Neural cell (in vitro differentiated cells): Measurements from ENCODE around the gene ZNF860. TPM values are rescaled to one million over a fixed set of nuclear protein-coding genes. Genes with fewer than 3 reads are reported as not detected.

Experiments
- H2AFZ ChIP-seq: fragments of 200-600, 300-800 bp; sonication (generic), shearing (Covaris generic); 2 replicates; pipeline ENCODE4 v1.6.0; 2014; ENCODE audit warnings: low read depth, mild to moderate bottlenecking, antibody characterized with exemption, low read length, moderate library complexity
- H3F3A ChIP-seq: fragments of 200-600 bp; shearing (Covaris generic); 2 replicates; pipeline ENCODE4 v1.6.1; 2016; ENCODE audit warnings: mild to moderate bottlenecking, moderate library complexity, mixed read lengths, antibody characterized with exemption, low read length; ENCODE audit not compliant: insufficient read depth, poor library complexity, severe bottlenecking
- H3K27ac ChIP-seq: fragments of 200-600, 300-800 bp; sonication (generic), shearing (Covaris generic); 2 replicates; pipeline ENCODE4 v1.5.1; 2014; ENCODE audit warnings: mild to moderate bottlenecking, low read length, moderate library complexity
- H3K27me3 ChIP-seq: fragments of 300-800, 200-600 bp; sonication (generic), shearing (Covaris generic); 2 replicates; pipeline ENCODE4 v1.6.0; 2014; ENCODE audit warnings: mild to moderate bottlenecking, low read depth, low read length, moderate library complexity; ENCODE audit not compliant: insufficient read depth
- H3K36me3 ChIP-seq: fragments of 300-800, 200-600 bp; sonication (generic), shearing (Covaris generic); 2 replicates; pipeline ENCODE4 v1.5.1; 2014; ENCODE audit warnings: mild to moderate bottlenecking, antibody characterized with exemption, low read length, moderate library complexity; ENCODE audit not compliant: insufficient read depth
- H3K4me2 ChIP-seq: fragments of 300-800, 200-600 bp; sonication (generic), shearing (Covaris generic); 2 replicates; pipeline ENCODE4 v1.6.0; 2014; ENCODE audit warnings: mild to moderate bottlenecking, low read length
- H3K4me3 ChIP-seq: fragments of 300-800, 200-600 bp; sonication (generic), shearing (Covaris generic); 2 replicates; pipeline ENCODE4 v1.5.1; 2014; ENCODE audit warnings: mild to moderate bottlenecking, low read length, moderate library complexity
- H3K79me2 ChIP-seq: fragments of 200-600 bp; shearing (Covaris generic); replicated peaks from 2 replicates; pipeline ENCODE4 v1.6.0; 2014; ENCODE audit warnings: mild to moderate bottlenecking, low read length, moderate library complexity; ENCODE audit not compliant: insufficient read depth
- H3K9ac ChIP-seq: fragments of 300-800, 200-600 bp; sonication (generic), shearing (Covaris generic); 2 replicates; pipeline ENCODE4 v1.6.1; 2016; ENCODE audit warnings: mild to moderate bottlenecking, low read length, mixed read lengths
- H3K9me2 ChIP-seq: fragments of 200-600 bp; shearing (Covaris generic); 2 replicates; pipeline ENCODE4 v1.6.1; 2016; ENCODE audit warnings: mild to moderate bottlenecking, low read length, mixed read lengths; ENCODE audit not compliant: insufficient read depth
- H3K9me3 ChIP-seq: fragments of 200-600, 300-800 bp; sonication (generic), shearing (Covaris generic); 2 replicates; pipeline ENCODE4 v1.6.1; 2016; ENCODE audit warnings: mild to moderate bottlenecking, mixed run types, low read length, moderate library complexity, mixed read lengths
- H4K20me1 ChIP-seq: fragments of 200-600 bp; shearing (Covaris generic); 2 replicates; pipeline ENCODE4 v1.6.1; 2016; ENCODE audit warnings: mild to moderate bottlenecking, mixed run types; ENCODE audit not compliant: insufficient read depth
- CTCF ChIP-seq: fragments of 450-650 bp; IDR thresholded peaks from 2 replicates; pipeline ENCODE4 v1.5.1; 2014; ENCODE audit warnings: antibody characterized with exemption, mild to moderate bottlenecking, moderate library complexity; ENCODE audit not compliant: poor library complexity, severe bottlenecking
- EP300 ChIP-seq: fragments of 450-650 bp; conservative IDR thresholded peaks from 2 replicates; pipeline ENCODE4 v1.6.1; 2014; ENCODE audit warnings: antibody characterized with exemption, mild to moderate bottlenecking, moderate library complexity; ENCODE audit not compliant: poor library complexity, severe bottlenecking
- EZH2 ChIP-seq: fragments of 200-600, 300-800 bp; shearing (Covaris generic), sonication (generic); IDR thresholded peaks from 2 replicates; pipeline ENCODE4 v1.6.1; 2014; ENCODE audit warnings: antibody characterized with exemption, low read length, borderline replicate concordance, mild to moderate bottlenecking; ENCODE audit not compliant: insufficient read depth, poor library complexity, severe bottlenecking
- MXI1 ChIP-seq: fragments of 450-650 bp; conservative IDR thresholded peaks from 2 replicates; pipeline ENCODE4 v1.6.1; 2014; ENCODE audit warnings: antibody characterized with exemption, mild to moderate bottlenecking; ENCODE audit not compliant: poor library complexity, severe bottlenecking
- POLR2AphosphoS5 ChIP-seq: IDR thresholded peaks from 2 replicates; pipeline ENCODE4 v1.6.1; 2012
- RAD21 ChIP-seq: fragments of 450-650 bp; conservative IDR thresholded peaks from 2 replicates; pipeline ENCODE4 v1.6.1; 2014; ENCODE audit warnings: antibody characterized with exemption, mild to moderate bottlenecking, moderate library complexity
- REST ChIP-seq: IDR thresholded peaks from 2 replicates; pipeline ENCODE4 v1.6.1; 2012; ENCODE audit warnings: borderline replicate concordance
- SMC3 ChIP-seq: fragments of 450-650 bp; conservative IDR thresholded peaks from 2 replicates; pipeline ENCODE4 v1.6.1; 2014; ENCODE audit warnings: antibody characterized with exemption, mild to moderate bottlenecking, moderate library complexity; ENCODE audit not compliant: poor library complexity
- TAF1 ChIP-seq: IDR thresholded peaks from 2 replicates; pipeline ENCODE4 v1.6.1; 2012; ENCODE audit warnings: low read depth
- polyA plus RNA-seq: library from polyadenylated mRNA; depleted of rRNA; stranded (reverse); fragments of >200 nt; gene quantifications from 2 replicates; pipeline ENCODE4 v1.2.3, GENCODE V29; 2014

ZNF860 gene
- polyA plus RNA-seq, 1 donor from 2014 or later: 1.2 TPM

- Histone ChIP-seq H3K79me2 (no peaks in the 10 kb centered on the region), H3K9ac (no peak overlapping the region), H3K4me3 (no peak overlapping the region)
These were observed 2.4 kb upstream of the ZNF860 start for GRCh38 chr3:31979001-31979697.

More at GRCh38 chr3:31979001-31979697, 2.4 kb upstream of the ZNF860 start:
- Histone ChIP-seq H3K9me2 (no peaks in the 10 kb centered on the region), H3K27me3 (peaks cover 29% of the 10 kb centered on the region), H3F3A (no peaks in the 10 kb centered on the region), H3K36me3 (no peaks in the 10 kb centered on the region), H3K4me2 (no peak overlapping the region), H4K20me1 (no peaks in the 10 kb centered on the region), H2AFZ (no peak overlapping the region), H3K9me3 (no peaks in the 10 kb centered on the region), H3K27ac (no peak overlapping the region)
- no peak for TF ChIP-seq REST
- no peak for TF ChIP-seq CTCF
- TF ChIP-seq MXI1: no peak
- no peak for TF ChIP-seq TAF1
- no peak for TF ChIP-seq SMC3
- TF ChIP-seq EZH2: no peak
- no peak for TF ChIP-seq RAD21
- no peak for TF ChIP-seq EP300
- no peak for TF ChIP-seq POLR2AphosphoS5
